ENCODE data around the gene CHCHD1.

GRCh38 chr10:73806176-73806950 is 24.5 kb downstream of the CHCHD1 start:
- TF ChIP-seq EZH2 (optimal IDR thresholded peaks at IDR 0.05; ENCODE audit: low read depth, low read length) = no peak
- TF ChIP-seq, protein P1, sequence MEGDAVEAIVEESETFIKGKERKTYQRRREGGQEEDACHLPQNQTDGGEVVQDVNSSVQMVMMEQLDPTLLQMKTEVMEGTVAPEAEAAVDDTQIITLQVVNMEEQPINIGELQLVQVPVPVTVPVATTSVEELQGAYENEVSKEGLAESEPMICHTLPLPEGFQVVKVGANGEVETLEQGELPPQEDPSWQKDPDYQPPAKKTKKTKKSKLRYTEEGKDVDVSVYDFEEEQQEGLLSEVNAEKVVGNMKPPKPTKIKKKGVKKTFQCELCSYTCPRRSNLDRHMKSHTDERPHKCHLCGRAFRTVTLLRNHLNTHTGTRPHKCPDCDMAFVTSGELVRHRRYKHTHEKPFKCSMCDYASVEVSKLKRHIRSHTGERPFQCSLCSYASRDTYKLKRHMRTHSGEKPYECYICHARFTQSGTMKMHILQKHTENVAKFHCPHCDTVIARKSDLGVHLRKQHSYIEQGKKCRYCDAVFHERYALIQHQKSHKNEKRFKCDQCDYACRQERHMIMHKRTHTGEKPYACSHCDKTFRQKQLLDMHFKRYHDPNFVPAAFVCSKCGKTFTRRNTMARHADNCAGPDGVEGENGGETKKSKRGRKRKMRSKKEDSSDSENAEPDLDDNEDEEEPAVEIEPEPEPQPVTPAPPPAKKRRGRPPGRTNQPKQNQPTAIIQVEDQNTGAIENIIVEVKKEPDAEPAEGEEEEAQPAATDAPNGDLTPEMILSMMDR (IDR thresholded peaks at IDR 0.05; ENCODE audit: low read length) = no peak
- TF ChIP-seq EZH2phosphoT487 (IDR thresholded peaks at IDR 0.05; ENCODE audit: low read length) = no peak
